GM12801 (cell line): ENCODE measurements around the gene NFATC1.

Experiments
- CTCF ChIP-seq: IDR thresholded peaks from one replicate; pipeline ENCODE4 v1.5.1; 2011; ENCODE audit warnings: control low read depth; ENCODE audit not compliant: insufficient read length; ENCODE audit errors: extremely low read depth

Gene NFATC1

GRCh38 chr18:79447703-79448367, 52.1 kb downstream of the NFATC1 start:
- no peak for TF ChIP-seq CTCF

- no peak for TF ChIP-seq CTCF
Observed at GRCh38 chr18:79448621-79449020, 52.9 kb downstream of the NFATC1 start.

- no peak for TF ChIP-seq CTCF
Observed at GRCh38 chr18:79449551-79450288, 54.0 kb downstream of the NFATC1 start.

- no peak for TF ChIP-seq CTCF
Observed at GRCh38 chr18:79450289-79451080, 54.8 kb downstream of the NFATC1 start.

DNA sequence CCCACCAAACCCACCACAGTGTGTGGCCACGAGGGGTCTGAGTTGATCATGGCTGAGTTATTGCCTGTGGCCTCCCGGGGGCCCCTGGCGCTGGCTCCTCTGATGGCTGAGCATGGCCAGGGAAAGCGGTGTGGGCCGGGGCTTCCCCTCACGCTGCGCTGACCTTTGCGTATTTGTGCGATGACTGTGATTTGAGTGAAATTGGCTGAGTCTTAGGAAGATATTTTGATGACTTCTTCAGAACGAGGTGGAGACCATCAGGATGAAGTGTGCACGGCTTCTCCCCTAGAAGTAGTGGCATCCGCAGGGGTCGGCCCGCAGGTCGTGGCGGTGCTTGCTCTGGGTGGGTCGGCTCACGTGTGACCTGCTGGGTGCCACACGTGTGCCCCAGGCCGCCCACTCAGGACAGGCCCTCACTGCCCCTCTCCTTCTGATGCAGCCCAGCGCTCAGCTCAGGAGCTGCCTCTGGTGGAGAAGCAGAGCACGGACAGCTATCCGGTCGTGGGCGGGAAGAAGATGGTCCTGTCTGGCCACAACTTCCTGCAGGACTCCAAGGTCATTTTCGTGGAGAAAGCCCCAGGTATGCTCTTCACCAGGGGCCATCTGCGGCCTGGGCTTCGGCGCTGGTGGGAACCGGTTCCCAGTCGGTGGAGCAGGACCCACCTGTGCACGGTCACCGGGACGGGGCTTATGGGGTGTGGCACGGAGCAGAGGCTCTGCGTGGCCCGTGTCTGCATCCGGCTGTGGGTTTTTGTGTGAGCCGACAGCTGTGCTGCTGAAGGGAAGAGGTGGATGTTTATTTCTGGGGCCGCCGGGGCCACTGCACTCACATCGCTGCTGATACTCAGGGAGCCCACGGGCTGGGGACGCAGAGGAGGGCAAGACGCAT, 55.8 kb downstream of the NFATC1 start:
- no peak for TF ChIP-seq CTCF

DNA sequence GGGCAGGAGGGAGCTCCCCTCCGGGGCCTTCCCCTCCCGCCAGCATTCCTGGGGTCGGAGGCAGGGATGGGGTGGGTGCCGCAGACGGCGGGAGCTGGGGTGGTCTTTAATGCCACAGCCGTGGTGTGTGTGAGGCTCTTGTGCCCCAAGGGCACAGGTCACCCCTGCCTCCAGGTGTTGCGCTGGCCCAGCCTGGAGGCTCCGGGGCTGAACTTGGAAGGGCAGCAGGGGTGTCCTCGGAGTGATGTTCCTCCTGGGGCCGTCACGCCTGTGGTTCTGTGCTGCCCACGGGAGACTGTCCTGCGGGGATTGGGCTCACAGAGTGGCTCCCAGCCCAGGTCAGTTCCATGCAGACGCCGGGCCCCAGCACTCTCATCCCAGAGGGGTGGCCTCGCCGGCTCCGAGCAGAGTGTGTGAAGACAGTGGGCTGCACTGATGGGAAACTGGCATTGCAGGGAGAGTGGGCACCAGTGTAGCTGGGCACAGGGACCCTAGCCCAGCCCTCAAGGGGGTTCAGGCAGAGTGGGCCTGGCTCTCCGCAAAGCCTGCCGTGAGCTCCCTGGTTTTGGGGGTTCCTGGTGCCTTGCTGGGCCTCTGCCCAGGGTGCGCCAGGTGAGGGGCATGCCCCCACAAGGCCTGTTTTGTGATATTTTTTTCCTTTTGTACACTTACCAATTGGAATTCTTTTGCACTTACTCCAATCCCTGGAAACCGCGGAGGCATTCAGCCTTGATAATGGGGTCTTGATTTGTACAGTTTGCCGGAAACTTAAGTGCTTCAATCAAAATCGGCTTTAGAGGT, 56.7 kb downstream of the NFATC1 start:
- no peak for TF ChIP-seq CTCF
